Measurements from ENCODE around the gene NRXN3. TPM values are rescaled to one million over a fixed set of nuclear protein-coding genes. Genes with fewer than 3 reads are reported as not detected.

NRXN3 gene
- polyA plus RNA-seq, 1 of the 3 experiments (the other 2 are of a cell fraction): 1.6 TPM

GRCh38 chr14:79036441-79036840 lies 866.3 kb downstream of the NRXN3 start:
- no peak for DNase-seq
- Histone ChIP-seq H3K4me2 (no peak overlapping the region), H3K9me3 (no peaks in the 10 kb centered on the region), H3K36me3 (replicated peaks in 1 of 2; ENCODE audit: control insufficient read depth in 1 of 2, insufficient read depth in 2 of 2, low read length in 1 of 2) (no peaks in the 10 kb centered on the region), H3K4me1 (ENCODE audit: control insufficient read depth in 1 of 2, insufficient read depth in 2 of 2, low read depth in 1 of 2, low read length in 1 of 2) (no peaks in the 10 kb centered on the region), H3K27ac (ENCODE audit: low read depth in 2 of 2, low read length in 1 of 2) (no peak overlapping the region), H3K4me3 (ENCODE audit: low read depth in 2 of 2, low read length in 1 of 2) (no peak overlapping the region), H3K9ac (no peak overlapping the region), H3K79me2 (ENCODE audit: insufficient read depth) (no peaks in the 10 kb centered on the region), H3K27me3 (ENCODE audit: insufficient read depth) (no peaks in the 10 kb centered on the region), H2AFZ (ENCODE audit: low read depth) (no peak overlapping the region), H3F3A (replicated peaks; ENCODE audit: insufficient read depth) (no peaks in the 10 kb centered on the region), H4K20me1 (ENCODE audit: insufficient read depth) (no peaks in the 10 kb centered on the region), H3K9me2 (no peaks in the 10 kb centered on the region)
- 26% methylated on average over 4 of the region's 4 CpGs for WGBS (ENCODE audit: low lambda C conversion rate)
- CTCF ChIA-PET: no interaction called here
- POLR2A ChIA-PET: no interaction called here
- TF ChIP-seq TAF1 (IDR thresholded peaks at IDR 0.05; ENCODE audit: borderline replicate concordance, low read depth, low read length) (no peak), REST (IDR thresholded peaks at IDR 0.05; ENCODE audit: low read depth, low read length) (no peak), EP300 (IDR thresholded peaks at IDR 0.05; ENCODE audit: borderline replicate concordance in 1 of 2, low read depth in 1 of 2, low read length in 1 of 2) (no peak), TEAD4 (IDR thresholded peaks at IDR 0.05; ENCODE audit: borderline replicate concordance, insufficient read depth) (no peak), ZBTB33 (IDR thresholded peaks at IDR 0.05; ENCODE audit: borderline replicate concordance, low read depth) (no peak), NFIC (IDR thresholded peaks at IDR 0.05; ENCODE audit: borderline replicate concordance) (no peak), GATA2 (CRISPR knock-in tag; IDR thresholded peaks at IDR 0.05) (no peak)

- 82% methylated on average over 3 of the region's 3 CpGs for WGBS (ENCODE audit: low lambda C conversion rate)
- H3K9ac ChIP-seq: no peak overlapping the region
- no peak for DNase-seq
These were observed 866.9 kb downstream of the NRXN3 start for GRCh38 chr14:79037106-79037505.

More at GRCh38 chr14:79037106-79037505, 866.9 kb downstream of the NRXN3 start:
- ChIA-PET CTCF (no interaction called here), POLR2A (no interaction called here)
- no peaks in the 10 kb centered on the region for H3K9me3 ChIP-seq
- no peaks in the 10 kb centered on the region for H3K36me3 ChIP-seq (replicated peaks in 1 of 2; ENCODE audit: control insufficient read depth in 1 of 2, insufficient read depth in 2 of 2, low read length in 1 of 2)
- H2AFZ ChIP-seq (ENCODE audit: low read depth): no peak overlapping the region
- no peaks in the 10 kb centered on the region for H3K4me1 ChIP-seq (ENCODE audit: control insufficient read depth in 1 of 2, insufficient read depth in 2 of 2, low read depth in 1 of 2, low read length in 1 of 2)
- no peaks in the 10 kb centered on the region for H3K79me2 ChIP-seq (ENCODE audit: insufficient read depth)
- H3K9me2 ChIP-seq: no peaks in the 10 kb centered on the region
- TF ChIP-seq MXI1 (IDR thresholded peaks at IDR 0.05; ENCODE audit: low read depth, low read length) (no peak), EP300 (IDR thresholded peaks at IDR 0.05; ENCODE audit: borderline replicate concordance in 1 of 2, low read depth in 1 of 2, low read length in 1 of 2) (no peak)
- no peaks in the 10 kb centered on the region for H4K20me1 ChIP-seq (ENCODE audit: insufficient read depth)
- no peaks in the 10 kb centered on the region for H3K27me3 ChIP-seq (ENCODE audit: insufficient read depth)
- H3K4me2 ChIP-seq: no peak overlapping the region
- no peaks in the 10 kb centered on the region for H3F3A ChIP-seq (replicated peaks; ENCODE audit: insufficient read depth)
- H3K4me3 ChIP-seq (ENCODE audit: low read depth in 2 of 2, low read length in 1 of 2): no peak overlapping the region
- no peak overlapping the region for H3K27ac ChIP-seq (ENCODE audit: low read depth in 2 of 2, low read length in 1 of 2)

Measured in SK-N-SH (cell line).